H1 (cell line): ENCODE results near the gene THOC7. TPM values are rescaled to one million over a fixed set of nuclear protein-coding genes. Genes with fewer than 3 reads are reported as not detected.

Source experiments
- CTCF ChIA-PET: fragments of 300-600 bp; sonication (Branson Sonifier 250); formaldehyde crosslinking; loops from one replicate; lab custom pipeline; 2021; ENCODE audit not compliant: partially characterized antibody; lab: Charles Lee
- POLR2A ChIA-PET: fragments of 300-600 bp; sonication (Branson Sonifier 250); formaldehyde crosslinking; loops from one replicate; lab custom pipeline; 2021; ENCODE audit warnings: inconsistent platforms; ENCODE audit not compliant: partially characterized antibody; lab: Charles Lee
- DNase-seq, 2 experiments: peaks; one replicate each; pipeline versions ENCODE4 v3.0.0 to v3.0.0-alpha.2; 2010 to 2022; ENCODE audit warnings: low spot score in 2 of 2, low read depth in 1 of 2, mixed read lengths in 1 of 2
- FAIRE-seq: peaks from 2 replicates; lab custom pipeline; 2011; peaks lifted over from hg19 to GRCh38; lab: Jason Lieb, UNC
- H2AFZ ChIP-seq: 2 replicates; pipeline ENCODE4 v1.8.1; 2012; ENCODE audit warnings: low read length, inconsistent platforms
- H2AK5ac ChIP-seq: 2 replicates; pipeline ENCODE4 v1.6.1; 2013; ENCODE audit warnings: low read depth, low read length
- H2BK120ac ChIP-seq: replicated peaks from 2 replicates; pipeline ENCODE3; 2013; ENCODE audit warnings: low read depth, low read length, inconsistent platforms
- H2BK12ac ChIP-seq: 2 replicates; pipeline ENCODE4 v1.6.1; 2013; ENCODE audit warnings: low read depth, low read length
- H2BK15ac ChIP-seq: 2 replicates; pipeline ENCODE4 v1.6.1; 2013; ENCODE audit warnings: low read length
- H2BK20ac ChIP-seq: 2 replicates; pipeline ENCODE4 v1.6.1; 2013; ENCODE audit warnings: low read length
- H2BK5ac ChIP-seq: 2 replicates; pipeline ENCODE4 v1.6.1; 2013; ENCODE audit warnings: low read depth, low read length
- H3K14ac ChIP-seq: 2 replicates; pipeline ENCODE4 v1.6.1; 2013; ENCODE audit warnings: inconsistent platforms; ENCODE audit not compliant: insufficient read length
- H3K18ac ChIP-seq: 2 replicates; pipeline ENCODE4 v1.6.1; 2013; ENCODE audit warnings: low read length; ENCODE audit errors: extremely low read depth
- H3K23ac ChIP-seq: 2 replicates; pipeline ENCODE4 v1.6.1; 2013; ENCODE audit warnings: inconsistent platforms; ENCODE audit not compliant: insufficient read length
- H3K23me2 ChIP-seq: 2 replicates; pipeline ENCODE4 v1.6.1; 2013; ENCODE audit warnings: low read depth, low read length
- H3K27ac ChIP-seq: 2 replicates; pipeline ENCODE4 v1.6.1; 2011; ENCODE audit warnings: low read depth, low read length, inconsistent platforms
- H3K27me3 ChIP-seq, 4 experiments: replicated peaks in 1 of 4; 1 replicate in 1 of 4; 2 replicates in 3 of 4; pipeline versions ENCODE4 v1.6.1 to v1.8.1; 2011 to 2013; ENCODE audit warnings: low read length in 3 of 4, mild to moderate bottlenecking in 3 of 4, inconsistent platforms in 2 of 4, mixed read lengths in 2 of 4, moderate library complexity in 1 of 4; ENCODE audit not compliant: control insufficient read depth in 3 of 4, insufficient read depth in 3 of 4; ENCODE audit errors: extremely low read depth in 1 of 4
- H3K36me3 ChIP-seq, 4 experiments: 2 replicates each; pipeline versions ENCODE4 v1.6.1 to v1.8.1; 2011 to 2013; ENCODE audit warnings: mild to moderate bottlenecking in 4 of 4, low read length in 3 of 4, moderate library complexity in 2 of 4, control low read depth in 1 of 4, inconsistent platforms in 1 of 4; ENCODE audit not compliant: insufficient read depth in 4 of 4, control insufficient read depth in 2 of 4
- H3K4ac ChIP-seq: replicated peaks from 2 replicates; pipeline ENCODE3; 2013; ENCODE audit warnings: low read length, low read depth, mixed read lengths, inconsistent platforms; ENCODE audit not compliant: insufficient read length
- H3K4me1 ChIP-seq, 4 experiments: replicated peaks in 1 of 4; 1 replicate in 1 of 4; 2 replicates in 3 of 4; pipeline versions ENCODE4 v1.6.1 to v1.8.1; 2011 to 2013; ENCODE audit warnings: low read length in 3 of 4, inconsistent platforms in 2 of 4, mixed read lengths in 1 of 4; ENCODE audit not compliant: insufficient read depth in 4 of 4, control insufficient read depth in 3 of 4
- H3K4me2 ChIP-seq, 2 experiments: 2 replicates each; pipeline versions ENCODE4 v1.6.1 to v1.8.1; 2011 to 2013; ENCODE audit warnings: low read depth in 2 of 2, low read length in 2 of 2, control low read depth in 1 of 2, inconsistent platforms in 1 of 2, mild to moderate bottlenecking in 1 of 2; ENCODE audit not compliant: insufficient read depth in 1 of 2
- H3K4me3 ChIP-seq, 4 experiments: fragments of 200-600, 300-600 bp in 1 of 4; sonication (generic), shearing (Covaris generic), sonication (Bioruptor Twin) in 1 of 4; 2 replicates each; pipeline versions ENCODE4 v1.5.1 to v1.8.1; 2011 to 2016; ENCODE audit warnings: low read length in 4 of 4, low read depth in 3 of 4, control low read depth in 2 of 4, inconsistent platforms in 2 of 4, mild to moderate bottlenecking in 2 of 4, mixed read lengths in 1 of 4, moderate library complexity in 1 of 4; ENCODE audit not compliant: insufficient read depth in 2 of 4; ENCODE audit errors: extremely low read depth in 1 of 4
- H3K56ac ChIP-seq: replicated peaks from 2 replicates; pipeline ENCODE3; 2013; ENCODE audit warnings: low read depth, mild to moderate bottlenecking, mixed read lengths, low read length, inconsistent platforms; ENCODE audit not compliant: insufficient read length
- H3K79me1 ChIP-seq: 2 replicates; pipeline ENCODE4 v1.6.1; 2013; ENCODE audit warnings: low read depth, low read length, control low read depth
- H3K79me2 ChIP-seq, 2 experiments: 2 replicates each; pipeline versions ENCODE4 v1.6.1 to v1.8.1; 2012 to 2013; ENCODE audit warnings: low read length in 2 of 2, mild to moderate bottlenecking in 2 of 2, inconsistent platforms in 1 of 2; ENCODE audit not compliant: insufficient read depth in 2 of 2, control insufficient read depth in 1 of 2
- H3K9ac ChIP-seq, 4 experiments: replicated peaks in 1 of 4; 1 replicate in 1 of 4; 2 replicates in 3 of 4; pipeline versions ENCODE4 v1.6.1 to v1.8.1; 2011 to 2013; ENCODE audit warnings: low read depth in 3 of 4, low read length in 3 of 4, control low read depth in 2 of 4, mild to moderate bottlenecking in 2 of 4, moderate library complexity in 2 of 4, inconsistent platforms in 1 of 4; ENCODE audit errors: extremely low read depth in 1 of 4
- H3K9me3 ChIP-seq, 2 experiments: 2 replicates each; pipeline versions ENCODE4 v1.6.1 to v1.8.1; 2012 to 2013; ENCODE audit warnings: mild to moderate bottlenecking in 2 of 2, moderate library complexity in 2 of 2, control low read depth in 1 of 2, inconsistent platforms in 1 of 2, low read depth in 1 of 2, low read length in 1 of 2, mixed read lengths in 1 of 2; ENCODE audit not compliant: insufficient read depth in 2 of 2
- H4K20me1 ChIP-seq, 2 experiments: replicated peaks in 1 of 2; 2 replicates each; pipeline versions ENCODE3 to v1.8.1; 2011 to 2013; ENCODE audit warnings: inconsistent platforms in 2 of 2, low read length in 2 of 2, mild to moderate bottlenecking in 1 of 2; ENCODE audit not compliant: insufficient read depth in 2 of 2, control insufficient read depth in 1 of 2
- H4K5ac ChIP-seq: 2 replicates; pipeline ENCODE4 v1.6.1; 2013; ENCODE audit warnings: low read length, low read depth, mixed read lengths, inconsistent platforms; ENCODE audit not compliant: insufficient read length
- H4K8ac ChIP-seq: 2 replicates; pipeline ENCODE4 v1.8.0; 2013; ENCODE audit warnings: mild to moderate bottlenecking, moderate library complexity, low read length, inconsistent platforms; ENCODE audit not compliant: insufficient read depth; ENCODE audit errors: extremely low read depth
- H4K91ac ChIP-seq: replicated peaks from 2 replicates; pipeline ENCODE3; 2013; ENCODE audit warnings: low read length, mixed read lengths, inconsistent platforms; ENCODE audit not compliant: insufficient read length
- CEBPB ChIP-seq: IDR thresholded peaks from 2 replicates; pipeline ENCODE4 v1.6.1; 2012; ENCODE audit warnings: low read depth, low read length
- CTBP2 ChIP-seq: IDR thresholded peaks from 2 replicates; pipeline ENCODE4 v1.7.0; 2011; ENCODE audit warnings: borderline replicate concordance, mild to moderate bottlenecking, moderate library complexity, mixed read lengths, low read length; ENCODE audit not compliant: insufficient read depth, insufficient read length
- RNF2 ChIP-seq: fragments of 200-900, 300-1000 bp; sonication (generic); IDR thresholded peaks from 2 replicates; pipeline ENCODE4 v1.7.1; 2016; ENCODE audit warnings: borderline replicate concordance, low read depth, mild to moderate bottlenecking, antibody characterized with exemption, low read length; ENCODE audit not compliant: poor library complexity, severe bottlenecking; ENCODE audit errors: missing control alignments
- RXRA ChIP-seq: IDR thresholded peaks from 2 replicates; pipeline ENCODE4 v1.6.1; 2011; ENCODE audit warnings: low read depth, mild to moderate bottlenecking, low read length, moderate library complexity; ENCODE audit not compliant: insufficient read depth
- TAF7 ChIP-seq: optimal IDR thresholded peaks from 2 replicates; pipeline ENCODE3; 2011; ENCODE audit warnings: low read depth, mild to moderate bottlenecking, inconsistent platforms, low read length, moderate library complexity, borderline replicate concordance
- TCF12 ChIP-seq: IDR thresholded peaks from 2 replicates; pipeline ENCODE4 v1.6.1; 2011; ENCODE audit warnings: low read depth, mild to moderate bottlenecking, low read length
- ZNF274 ChIP-seq: IDR thresholded peaks from 2 replicates; pipeline ENCODE4 v1.7.0; 2012; ENCODE audit warnings: low read length, borderline replicate concordance; ENCODE audit errors: extremely low read depth
- WGBS, 2 experiments: shearing (Covaris generic) in 1 of 2; methylation state at CpG; one replicate each; pipeline versions ENCODE4 v1.1.6 to v1.1.7; 2013 to 2015; ENCODE audit warnings: low lambda C conversion rate in 2 of 2, mixed read lengths in 2 of 2, inconsistent platforms in 1 of 2, low coverage in 1 of 2, missing lambda C conversion rate in 1 of 2; ENCODE audit not compliant: insufficient replicate concordance in 2 of 2, insufficient coverage in 1 of 2, insufficient read length in 1 of 2; ENCODE audit errors: extremely low coverage in 1 of 2, missing lambda C conversion rate in 1 of 2; 5-methylcytosine and 5-hydroxymethylcytosine counted together
- polyA plus RNA-seq, 7 experiments: library from polyadenylated mRNA; depleted of rRNA in 3 of 7; stranded (reverse) in 5 of 7; unstranded in 2 of 7; fragments of >200 nt in 5 of 7; fragments of 200-250 nt in 2 of 7; gene quantifications; 1 replicate in 5 of 7; 2 replicates in 1 of 7; 4 replicates in 1 of 7; pipeline versions ENCODE4 v1.2.1 to v1.2.3, GENCODE V29; 2011 to 2013; ENCODE audit warnings: missing spikeins in 2 of 7, mixed read lengths in 2 of 7
- total RNA-seq: library from RNA; stranded (reverse); fragmentation: NEBNext Ultra II Directional; extraction: Animal tissue kit (Norgen Biotek cat#: 25700); gene quantifications from 2 replicates; pipeline ENCODE4 v1.2.1, GENCODE V29; 2021
- TF ChIP-seq, protein P1 (sequence below): IDR thresholded peaks from 2 replicates; pipeline ENCODE4 v1.6.1; 2012; ENCODE audit warnings: inconsistent platforms

THOC7 gene
- total and polyA plus RNA-seq, 2 of the 8 experiments (the other 6 are each of a cell fraction or from before 2014, with no cell fraction given): 18.7 to 74.0 TPM

GRCh38 chr3:63896332-63897030, 32.9 kb upstream of the THOC7 start:
- H2BK15ac ChIP-seq: no peak overlapping the region
- H3K14ac ChIP-seq: no peak overlapping the region
- H3K4me3 ChIP-seq: no peak overlapping the region
- H3K56ac ChIP-seq: no peak overlapping the region
- whole genome bisulfite sequencing, 2 experiments: 86% methylated on average over 1 of the region's 1 CpG; no CpG with 5 or more reads in 1 of the 2 experiments
- TF ChIP-seq CTBP2 (no peak), TCF12 (no peak), TAF7 (no peak), CEBPB (no peak), RNF2 (no peak), RXRA (no peak), ZNF274 (no peak)
- TF ChIP-seq, protein P1, sequence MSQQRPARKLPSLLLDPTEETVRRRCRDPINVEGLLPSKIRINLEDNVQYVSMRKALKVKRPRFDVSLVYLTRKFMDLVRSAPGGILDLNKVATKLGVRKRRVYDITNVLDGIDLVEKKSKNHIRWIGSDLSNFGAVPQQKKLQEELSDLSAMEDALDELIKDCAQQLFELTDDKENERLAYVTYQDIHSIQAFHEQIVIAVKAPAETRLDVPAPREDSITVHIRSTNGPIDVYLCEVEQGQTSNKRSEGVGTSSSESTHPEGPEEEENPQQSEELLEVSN: no peak
- H2AK5ac ChIP-seq: no peak overlapping the region
- H3K23ac ChIP-seq: no peak overlapping the region
- H3K9me3 ChIP-seq: no peaks in the 10 kb centered on the region
- H2BK12ac ChIP-seq: no peak overlapping the region
- H4K91ac ChIP-seq: no peak overlapping the region
- H2BK20ac ChIP-seq: no peak overlapping the region
- no peak overlapping the region for H2BK5ac ChIP-seq
- no peak overlapping the region for H3K4me2 ChIP-seq
- H4K20me1 ChIP-seq: no peaks in the 10 kb centered on the region
- no peak overlapping the region for H3K27ac ChIP-seq
- no peak overlapping the region for H2AFZ ChIP-seq
- no peak overlapping the region for H3K9ac ChIP-seq
- FAIRE-seq (no peak), DNase-seq (no peak)
- H4K5ac ChIP-seq: no peak overlapping the region
- no peak overlapping the region for H2BK120ac ChIP-seq
- CTCF ChIA-PET: interaction anchor here (0.8 to 1.6 kb wide), 3 partner anchors 21 to 66 kb away, joined by 3 to 5 read pairs (median 4); no protein-coding TSS in a partner anchor
- H4K8ac ChIP-seq: no peak overlapping the region
- peaks cover 0 to 10% of the 10 kb centered on the region in 2 experiments; a peak in 1 of 4 replicates for H3K79me2 ChIP-seq
- H3K23me2 ChIP-seq: no peaks in the 10 kb centered on the region
- H3K27me3 ChIP-seq: no peaks in the 10 kb centered on the region
- no peak overlapping the region for H3K18ac ChIP-seq
- peaks cover 0 to 4% (median 0%) of the 10 kb centered on the region in 4 experiments; a peak in 3 of 8 replicates for H3K36me3 ChIP-seq
- H3K4me1 ChIP-seq: peaks cover 0 to 3% (median 0%) of the 10 kb centered on the region in 4 experiments; a peak in 1 of 7 replicates
- POLR2A ChIA-PET: interaction anchor here (0.7 kb wide), 1 partner anchor 15 kb away, joined by 3 read pairs; no protein-coding TSS in a partner anchor
- H3K79me1 ChIP-seq: 0 out of 2 replicates have a peak, but pooled peaks cover 3% of the 10 kb centered on the region
- H3K4ac ChIP-seq: no peak overlapping the region
